BE2C (cell line): ENCODE measurements around the gene ANGPTL4.

Experiments
- DNase-seq: peaks from one replicate; pipeline ENCODE4 v3.0.0-alpha.2; 2020
- H3K27me3 ChIP-seq: fragments of 250-450 bp; sonication (Bioruptor Pico); 2 replicates; pipeline ENCODE4 v1.5.1; 2020; ENCODE audit warnings: mild to moderate bottlenecking
- H3K36me3 ChIP-seq: fragments of 250-450 bp; sonication (Bioruptor Pico); 2 replicates; pipeline ENCODE4 v1.5.1; 2020; ENCODE audit warnings: mild to moderate bottlenecking
- H3K4me1 ChIP-seq: fragments of 250-450 bp; sonication (Bioruptor Pico); 2 replicates; pipeline ENCODE4 v1.5.1; 2020
- H3K4me3 ChIP-seq: 2 replicates; pipeline ENCODE4 v1.5.1; 2011; ENCODE audit warnings: low read depth, low read length
- H3K9me3 ChIP-seq: fragments of 250-450 bp; sonication (Bioruptor Pico); 2 replicates; pipeline ENCODE4 v1.5.1; 2020
- TF ChIP-seq, protein P1 (sequence below): IDR thresholded peaks from 2 replicates; pipeline ENCODE4 v1.5.1; 2012; ENCODE audit warnings: mild to moderate bottlenecking, low read depth, low read length

Gene ANGPTL4

DNA sequence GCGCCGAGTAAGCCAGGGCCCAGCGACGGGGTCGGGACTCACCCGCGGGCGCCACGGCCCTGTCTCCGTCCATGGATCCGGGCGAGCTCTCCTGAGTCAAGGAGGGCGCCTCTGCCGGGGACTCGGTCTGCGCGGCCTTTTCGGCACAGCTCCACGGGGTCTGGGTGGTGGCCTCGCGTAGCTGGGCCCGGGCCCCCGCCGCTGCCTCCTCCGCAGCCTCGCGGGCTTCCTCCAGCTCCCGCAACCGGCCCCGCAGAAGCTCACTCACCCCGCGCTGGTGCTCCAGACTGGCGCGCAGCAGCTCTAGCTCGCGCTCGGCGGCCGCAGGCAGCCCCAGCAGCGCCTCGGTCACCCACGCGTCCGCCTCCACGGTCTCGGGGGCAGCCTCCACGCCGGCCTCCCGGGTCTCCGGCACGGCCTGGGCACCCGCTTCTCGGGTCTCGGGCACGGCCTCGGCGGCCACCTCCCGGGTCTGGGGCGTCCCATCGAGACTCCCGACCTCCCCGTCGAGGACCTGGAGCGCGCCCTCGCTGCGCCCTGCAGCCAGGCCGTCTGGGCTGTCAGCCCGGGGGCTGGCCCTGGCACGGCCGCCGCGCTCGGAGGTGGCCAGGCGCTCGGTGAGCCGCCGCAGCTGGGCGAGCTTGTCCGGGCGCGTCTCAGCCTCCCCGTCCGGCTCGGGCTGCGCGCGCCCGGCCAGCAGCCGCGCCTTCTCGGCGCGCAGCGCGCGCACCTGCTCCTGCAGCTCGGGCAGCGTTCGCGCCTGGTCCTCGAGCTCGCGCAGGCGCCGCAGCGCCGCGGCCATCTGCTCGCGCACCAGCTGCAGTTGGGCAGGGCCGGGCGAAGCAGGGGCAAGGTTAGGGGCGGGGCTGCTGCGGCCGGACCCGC, 29.3 kb upstream of the ANGPTL4 start:
- Histone ChIP-seq H3K36me3 (no peaks in the 10 kb centered on the region), H3K9me3 (0 out of 2 replicates have a peak, but pooled peaks cover 5% of the 10 kb centered on the region), H3K4me1 (no peaks in the 10 kb centered on the region), H3K27me3 (peaks cover 64% of the 10 kb centered on the region), H3K4me3 (no peak overlapping the region)
- TF ChIP-seq, protein P1, sequence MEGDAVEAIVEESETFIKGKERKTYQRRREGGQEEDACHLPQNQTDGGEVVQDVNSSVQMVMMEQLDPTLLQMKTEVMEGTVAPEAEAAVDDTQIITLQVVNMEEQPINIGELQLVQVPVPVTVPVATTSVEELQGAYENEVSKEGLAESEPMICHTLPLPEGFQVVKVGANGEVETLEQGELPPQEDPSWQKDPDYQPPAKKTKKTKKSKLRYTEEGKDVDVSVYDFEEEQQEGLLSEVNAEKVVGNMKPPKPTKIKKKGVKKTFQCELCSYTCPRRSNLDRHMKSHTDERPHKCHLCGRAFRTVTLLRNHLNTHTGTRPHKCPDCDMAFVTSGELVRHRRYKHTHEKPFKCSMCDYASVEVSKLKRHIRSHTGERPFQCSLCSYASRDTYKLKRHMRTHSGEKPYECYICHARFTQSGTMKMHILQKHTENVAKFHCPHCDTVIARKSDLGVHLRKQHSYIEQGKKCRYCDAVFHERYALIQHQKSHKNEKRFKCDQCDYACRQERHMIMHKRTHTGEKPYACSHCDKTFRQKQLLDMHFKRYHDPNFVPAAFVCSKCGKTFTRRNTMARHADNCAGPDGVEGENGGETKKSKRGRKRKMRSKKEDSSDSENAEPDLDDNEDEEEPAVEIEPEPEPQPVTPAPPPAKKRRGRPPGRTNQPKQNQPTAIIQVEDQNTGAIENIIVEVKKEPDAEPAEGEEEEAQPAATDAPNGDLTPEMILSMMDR, result no peak
- peak; percentile 73 for DNase-seq

- Histone ChIP-seq H3K9me3 (0 out of 2 replicates have a peak, but pooled peaks cover 5% of the 10 kb centered on the region), H3K4me3 (no peak overlapping the region), H3K27me3 (peaks cover 67% of the 10 kb centered on the region), H3K4me1 (no peaks in the 10 kb centered on the region), H3K36me3 (no peaks in the 10 kb centered on the region)
- TF ChIP-seq, protein P1, result no peak
- DNase-seq, result no peak
Observed at GRCh38 chr19:8335343-8336071, 28.4 kb upstream of the ANGPTL4 start.

GRCh38 chr19:8336072-8336569, 27.8 kb upstream of the ANGPTL4 start:
- Histone ChIP-seq H3K27me3 (peaks cover 72% of the 10 kb centered on the region), H3K4me3 (no peak overlapping the region), H3K36me3 (no peaks in the 10 kb centered on the region), H3K4me1 (no peaks in the 10 kb centered on the region), H3K9me3 (0 out of 2 replicates have a peak, but pooled peaks cover 5% of the 10 kb centered on the region)
- DNase-seq, result no peak
- TF ChIP-seq, protein P1, result no peak

DNA sequence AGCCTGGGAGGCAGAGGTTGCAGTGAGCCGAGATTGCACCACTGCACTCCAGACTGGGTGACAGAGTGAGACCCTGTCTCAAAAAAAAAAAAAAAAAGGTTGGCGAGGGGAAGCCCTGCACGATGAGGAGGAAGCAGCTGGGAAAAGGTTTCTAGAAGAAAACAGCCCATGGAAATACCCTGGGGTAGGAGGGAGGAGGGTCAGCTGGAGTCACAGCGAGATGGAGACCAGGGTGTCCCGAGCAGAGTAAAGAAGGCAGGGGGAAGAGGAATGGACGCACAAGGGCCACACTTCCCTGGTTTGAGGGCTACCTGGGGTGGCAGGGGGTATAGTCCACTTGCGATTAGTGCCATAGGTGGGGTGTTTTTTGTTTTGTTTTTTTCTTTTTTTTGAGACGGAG, 27.3 kb upstream of the ANGPTL4 start:
- Histone ChIP-seq H3K36me3 (no peaks in the 10 kb centered on the region), H3K27me3 (peaks cover 75% of the 10 kb centered on the region), H3K4me1 (no peaks in the 10 kb centered on the region), H3K4me3 (no peak overlapping the region), H3K9me3 (0 out of 2 replicates have a peak, but pooled peaks cover 5% of the 10 kb centered on the region)
- TF ChIP-seq, protein P1, result no peak
- no peak for DNase-seq

GRCh38 chr19:8337728-8338127, 26.2 kb upstream of the ANGPTL4 start:
- TF ChIP-seq, protein P1, result no peak

More at GRCh38 chr19:8337728-8338127, 26.2 kb upstream of the ANGPTL4 start:
- 0 out of 2 replicates have a peak, but pooled peaks cover 5% of the 10 kb centered on the region for H3K9me3 ChIP-seq
- DNase-seq, result no peak
- H3K27me3 ChIP-seq, result peaks cover 86% of the 10 kb centered on the region
- no peaks in the 10 kb centered on the region for H3K36me3 ChIP-seq
- H3K4me1 ChIP-seq, result no peaks in the 10 kb centered on the region
- no peak overlapping the region for H3K4me3 ChIP-seq
